ENCODE measurements around the gene HPSE2.
A peak's percentile ranks its signal among the peaks of the same experiment; 100 is the strongest.

HPSE2 gene

GRCh38 chr10:98461500-98461842 lies 774.2 kb downstream of the HPSE2 start:
- no peak overlapping the region for H3K4me3 Mint-ChIP-seq
- peaks cover 6% of the 10 kb centered on the region for H3K4me1 Mint-ChIP-seq
- TF ChIP-seq CTCF (IDR thresholded peaks at IDR 0.05; ENCODE audit: unreplicated experiment in 3 of 3), result no peak
- H3K9me3 Mint-ChIP-seq, result no peaks in the 10 kb centered on the region
- H3K27me3 Mint-ChIP-seq (ENCODE audit: low read depth), result peaks cover 4% of the 10 kb centered on the region
- no peaks in the 10 kb centered on the region for H3K36me3 Mint-ChIP-seq (ENCODE audit: low read depth)
- peak overlapping the region in 2 of 3 experiments; percentile 21 to 25 for H3K27ac Mint-ChIP-seq

GRCh38 chr10:98460837-98461499 lies 774.7 kb downstream of the HPSE2 start:
- peaks cover 4% of the 10 kb centered on the region for H3K27me3 Mint-ChIP-seq (ENCODE audit: low read depth)
- no peaks in the 10 kb centered on the region for H3K36me3 Mint-ChIP-seq (ENCODE audit: low read depth)
- H3K4me3 Mint-ChIP-seq, result no peak overlapping the region
- H3K27ac Mint-ChIP-seq, result peak overlapping the region; percentile 11 to 25 (median 21)
- TF ChIP-seq CTCF (IDR thresholded peaks at IDR 0.05; ENCODE audit: unreplicated experiment in 3 of 3), result no peak
- H3K9me3 Mint-ChIP-seq, result no peaks in the 10 kb centered on the region
- peaks cover 6% of the 10 kb centered on the region for H3K4me1 Mint-ChIP-seq

GRCh38 chr10:98458809-98459784 lies 776.6 kb downstream of the HPSE2 start:
- no peak for TF ChIP-seq CTCF (IDR thresholded peaks at IDR 0.05; ENCODE audit: unreplicated experiment in 3 of 3)
- no peak overlapping the region for H3K27ac Mint-ChIP-seq
- H3K4me3 Mint-ChIP-seq, result no peak overlapping the region
- H3K4me1 Mint-ChIP-seq, result peaks cover 6% of the 10 kb centered on the region
- H3K9me3 Mint-ChIP-seq, result no peaks in the 10 kb centered on the region
- H3K27me3 Mint-ChIP-seq (ENCODE audit: low read depth), result peaks cover 4% of the 10 kb centered on the region
- H3K36me3 Mint-ChIP-seq (ENCODE audit: low read depth), result no peaks in the 10 kb centered on the region

GRCh38 chr10:98457721-98458120 lies 777.9 kb downstream of the HPSE2 start:
- TF ChIP-seq CTCF (IDR thresholded peaks at IDR 0.05; ENCODE audit: unreplicated experiment in 3 of 3), result no peak
- Mint-ChIP-seq H3K27ac (no peak overlapping the region), H3K27me3 (ENCODE audit: low read depth) (peaks cover 4% of the 10 kb centered on the region), H3K36me3 (ENCODE audit: low read depth) (no peaks in the 10 kb centered on the region), H3K4me1 (peaks cover 6% of the 10 kb centered on the region), H3K9me3 (no peaks in the 10 kb centered on the region), H3K4me3 (no peak overlapping the region)

- peaks cover 6% of the 10 kb centered on the region for H3K4me1 Mint-ChIP-seq
- H3K4me3 Mint-ChIP-seq, result no peak overlapping the region
- H3K36me3 Mint-ChIP-seq (ENCODE audit: low read depth), result no peaks in the 10 kb centered on the region
- H3K27ac Mint-ChIP-seq, result no peak overlapping the region
- TF ChIP-seq CTCF (IDR thresholded peaks at IDR 0.05; ENCODE audit: unreplicated experiment in 3 of 3), result no peak
- H3K9me3 Mint-ChIP-seq, result no peaks in the 10 kb centered on the region
- peaks cover 4% of the 10 kb centered on the region for H3K27me3 Mint-ChIP-seq (ENCODE audit: low read depth)
Measured at GRCh38 chr10:98456686-98457482, 778.8 kb downstream of the HPSE2 start.
